ENCODE data around the gene DCAF6.
A peak's percentile ranks its signal among the peaks of the same experiment; 100 is the strongest.

DCAF6 gene

GRCh38 chr1:168081373-168082007 is 145.0 kb downstream of the DCAF6 start:
- Histone ChIP-seq H2AFZ (ENCODE audit: low read length) (no peak overlapping the region), H3K4me2 (ENCODE audit: insufficient read depth, low read length, poor library complexity, severe bottlenecking) (no peak overlapping the region), H3K23ac (ENCODE audit: low read depth, low read length, poor library complexity) (no peak overlapping the region), H2BK15ac (ENCODE audit: low read length) (no peak overlapping the region), H3K9me3 (replicated peaks in 1 of 2; ENCODE audit: control insufficient read depth in 2 of 2, insufficient read depth in 1 of 2, low read depth in 1 of 2, low read length in 2 of 2) (no peaks in the 10 kb centered on the region), H3K4ac (ENCODE audit: low read length) (no peak overlapping the region), H3K79me1 (ENCODE audit: low read depth, low read length) (no peaks in the 10 kb centered on the region), H3K18ac (ENCODE audit: low read length) (no peak overlapping the region), H3K36me3 (replicated peaks in 1 of 2; ENCODE audit: control insufficient read depth in 2 of 2, insufficient read depth in 2 of 2, low read length in 2 of 2) (peaks cover 27 to 49% of the 10 kb centered on the region in 2 donors), H3K14ac (ENCODE audit: low read length) (no peak overlapping the region), H4K91ac (ENCODE audit: low read depth, low read length, poor library complexity) (no peak overlapping the region), H3K9ac (ENCODE audit: low read depth, low read length, poor library complexity) (peak overlapping the region; percentile 2), H3K4me1 (ENCODE audit: control insufficient read depth in 2 of 2, insufficient read depth in 1 of 2, low read depth in 1 of 2, low read length in 2 of 2) (peaks cover 0 to 2% of the 10 kb centered on the region in 2 donors), H3K27me3 (ENCODE audit: control insufficient read depth in 3 of 3, insufficient read depth in 3 of 3, low read depth in 1 of 3, low read length in 3 of 3) (no peaks in the 10 kb centered on the region), H2AK5ac (ENCODE audit: low read depth, low read length) (no peak overlapping the region), H2BK5ac (ENCODE audit: low read length) (no peak overlapping the region), H2BK120ac (ENCODE audit: low read depth, low read length) (no peak overlapping the region), H2BK12ac (ENCODE audit: low read length) (no peak overlapping the region), H4K8ac (ENCODE audit: low read depth, low read length) (no peak overlapping the region), H3K4me3 (ENCODE audit: low read length in 2 of 2) (no peak overlapping the region), H3K27ac (replicated peaks; ENCODE audit: low read length) (no peak overlapping the region)
- WGBS, 2 donors (ENCODE audit: extremely low coverage in 2 of 2, insufficient read length in 2 of 2, insufficient replicate concordance in 1 of 2): no CpG with 5 or more reads among the region's 4 CpGs
- DNase-seq (ENCODE audit: low spot score): no peak

GRCh38 chr1:168082008-168082876 is 145.8 kb downstream of the DCAF6 start:
- Histone ChIP-seq H2BK120ac (ENCODE audit: low read depth, low read length) (no peak overlapping the region), H3K23ac (ENCODE audit: low read depth, low read length, poor library complexity) (no peak overlapping the region), H3K4me2 (ENCODE audit: insufficient read depth, low read length, poor library complexity, severe bottlenecking) (no peak overlapping the region), H2AFZ (ENCODE audit: low read length) (no peak overlapping the region), H2BK15ac (ENCODE audit: low read length) (no peak overlapping the region), H3K9ac (ENCODE audit: low read depth, low read length, poor library complexity) (no peak overlapping the region), H3K4me3 (ENCODE audit: low read length in 2 of 2) (no peak overlapping the region), H4K8ac (ENCODE audit: low read depth, low read length) (no peak overlapping the region), H3K18ac (ENCODE audit: low read length) (no peak overlapping the region), H3K4ac (ENCODE audit: low read length) (no peak overlapping the region), H3K27ac (replicated peaks; ENCODE audit: low read length) (no peak overlapping the region), H2BK12ac (ENCODE audit: low read length) (no peak overlapping the region), H3K4me1 (ENCODE audit: control insufficient read depth in 2 of 2, insufficient read depth in 1 of 2, low read depth in 1 of 2, low read length in 2 of 2) (peaks cover 0 to 2% of the 10 kb centered on the region in 2 donors), H3K79me1 (ENCODE audit: low read depth, low read length) (no peaks in the 10 kb centered on the region), H2AK5ac (ENCODE audit: low read depth, low read length) (no peak overlapping the region), H3K9me3 (replicated peaks in 1 of 2; ENCODE audit: control insufficient read depth in 2 of 2, insufficient read depth in 1 of 2, low read depth in 1 of 2, low read length in 2 of 2) (no peaks in the 10 kb centered on the region), H3K14ac (ENCODE audit: low read length) (no peak overlapping the region), H4K91ac (ENCODE audit: low read depth, low read length, poor library complexity) (no peak overlapping the region), H3K27me3 (ENCODE audit: control insufficient read depth in 3 of 3, insufficient read depth in 3 of 3, low read depth in 1 of 3, low read length in 3 of 3) (no peaks in the 10 kb centered on the region), H3K36me3 (replicated peaks in 1 of 2; ENCODE audit: control insufficient read depth in 2 of 2, insufficient read depth in 2 of 2, low read length in 2 of 2) (peaks cover 29 to 54% of the 10 kb centered on the region in 2 donors), H2BK5ac (ENCODE audit: low read length) (no peak overlapping the region)
- WGBS, 2 donors (ENCODE audit: extremely low coverage in 2 of 2, insufficient read length in 2 of 2, insufficient replicate concordance in 1 of 2): no CpG with 5 or more reads among the region's 8 CpGs
- DNase-seq (ENCODE audit: low spot score): peak; percentile 62

GRCh38 chr1:168083456-168084325 is 147.2 kb downstream of the DCAF6 start:
- Histone ChIP-seq H2BK15ac (ENCODE audit: low read length) (no peak overlapping the region), H3K27ac (replicated peaks; ENCODE audit: low read length) (no peak overlapping the region), H3K14ac (ENCODE audit: low read length) (no peak overlapping the region), H3K9me3 (replicated peaks in 1 of 2; ENCODE audit: control insufficient read depth in 2 of 2, insufficient read depth in 1 of 2, low read depth in 1 of 2, low read length in 2 of 2) (no peaks in the 10 kb centered on the region), H3K4ac (ENCODE audit: low read length) (no peak overlapping the region), H2AK5ac (ENCODE audit: low read depth, low read length) (no peak overlapping the region), H4K91ac (ENCODE audit: low read depth, low read length, poor library complexity) (no peak overlapping the region), H3K4me3 (ENCODE audit: low read length in 2 of 2) (no peak overlapping the region), H3K36me3 (replicated peaks in 1 of 2; ENCODE audit: control insufficient read depth in 2 of 2, insufficient read depth in 2 of 2, low read length in 2 of 2) (peaks cover 31 to 59% of the 10 kb centered on the region in 2 donors), H2BK120ac (ENCODE audit: low read depth, low read length) (no peak overlapping the region), H3K27me3 (ENCODE audit: control insufficient read depth in 3 of 3, insufficient read depth in 3 of 3, low read depth in 1 of 3, low read length in 3 of 3) (no peaks in the 10 kb centered on the region), H2AFZ (ENCODE audit: low read length) (no peak overlapping the region), H3K18ac (ENCODE audit: low read length) (no peak overlapping the region), H4K8ac (ENCODE audit: low read depth, low read length) (no peak overlapping the region), H2BK12ac (ENCODE audit: low read length) (no peak overlapping the region), H3K4me1 (ENCODE audit: control insufficient read depth in 2 of 2, insufficient read depth in 1 of 2, low read depth in 1 of 2, low read length in 2 of 2) (peaks cover 0 to 2% of the 10 kb centered on the region in 2 donors), H2BK5ac (ENCODE audit: low read length) (no peak overlapping the region), H3K79me1 (ENCODE audit: low read depth, low read length) (no peaks in the 10 kb centered on the region), H3K23ac (ENCODE audit: low read depth, low read length, poor library complexity) (no peak overlapping the region), H3K9ac (ENCODE audit: low read depth, low read length, poor library complexity) (no peak overlapping the region), H3K4me2 (ENCODE audit: insufficient read depth, low read length, poor library complexity, severe bottlenecking) (no peak overlapping the region)
- no CpG with 5 or more reads among the region's 7 CpGs for WGBS, 2 donors (ENCODE audit: extremely low coverage in 2 of 2, insufficient read length in 2 of 2, insufficient replicate concordance in 1 of 2)
- no peak for DNase-seq (ENCODE audit: low spot score)

All from neuronal stem cell (in vitro differentiated cells).